Stimulated activated CD4-positive, alpha-beta T cell treated with anti-CD3 and anti-CD28 coated beads, TNF-alpha, amount 100 ng/mL, for 4 hours (primary cell): ENCODE results near the gene UBE2Z.

ENCODE experiments used
- DNase-seq, 3 experiments: peaks; one replicate each; pipeline ENCODE4 v3.0.0-alpha.2; 2020; ENCODE audit warnings: low read depth in 3 of 3

Gene UBE2Z

DNA sequence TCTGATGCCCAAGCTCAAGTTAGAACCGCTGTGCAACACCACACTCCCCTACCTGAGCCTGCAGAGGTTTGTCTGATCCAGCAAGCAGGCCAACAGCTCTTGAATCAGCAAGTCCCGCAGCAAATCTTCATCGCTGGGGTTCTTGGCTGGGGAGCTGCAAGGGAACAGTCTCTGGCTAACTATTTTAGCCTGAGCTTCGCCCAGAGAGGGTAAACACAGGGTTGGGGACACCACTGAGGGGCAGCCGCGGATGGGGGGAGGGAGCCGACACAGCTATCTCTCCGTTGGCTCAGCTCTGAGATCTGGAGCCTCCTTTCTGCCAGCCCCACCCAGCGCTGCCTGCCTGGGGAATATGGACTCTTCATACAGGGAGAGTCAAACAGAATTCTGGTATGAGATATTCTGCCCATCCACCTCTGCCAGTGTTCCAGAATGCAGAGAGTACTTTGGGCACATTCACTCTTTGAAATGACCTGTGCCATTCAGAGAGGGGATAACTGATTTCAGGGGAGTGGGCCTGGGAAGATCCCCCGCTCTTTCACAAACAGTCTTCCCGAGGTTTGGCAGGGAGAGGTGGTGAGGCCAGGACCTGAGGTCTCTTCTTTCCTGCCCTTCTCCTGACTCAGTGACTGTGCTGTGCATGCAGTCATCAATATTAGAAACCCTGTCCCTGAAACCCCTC, 52.8 kb downstream of the UBE2Z start:
- no peak for DNase-seq

DNA sequence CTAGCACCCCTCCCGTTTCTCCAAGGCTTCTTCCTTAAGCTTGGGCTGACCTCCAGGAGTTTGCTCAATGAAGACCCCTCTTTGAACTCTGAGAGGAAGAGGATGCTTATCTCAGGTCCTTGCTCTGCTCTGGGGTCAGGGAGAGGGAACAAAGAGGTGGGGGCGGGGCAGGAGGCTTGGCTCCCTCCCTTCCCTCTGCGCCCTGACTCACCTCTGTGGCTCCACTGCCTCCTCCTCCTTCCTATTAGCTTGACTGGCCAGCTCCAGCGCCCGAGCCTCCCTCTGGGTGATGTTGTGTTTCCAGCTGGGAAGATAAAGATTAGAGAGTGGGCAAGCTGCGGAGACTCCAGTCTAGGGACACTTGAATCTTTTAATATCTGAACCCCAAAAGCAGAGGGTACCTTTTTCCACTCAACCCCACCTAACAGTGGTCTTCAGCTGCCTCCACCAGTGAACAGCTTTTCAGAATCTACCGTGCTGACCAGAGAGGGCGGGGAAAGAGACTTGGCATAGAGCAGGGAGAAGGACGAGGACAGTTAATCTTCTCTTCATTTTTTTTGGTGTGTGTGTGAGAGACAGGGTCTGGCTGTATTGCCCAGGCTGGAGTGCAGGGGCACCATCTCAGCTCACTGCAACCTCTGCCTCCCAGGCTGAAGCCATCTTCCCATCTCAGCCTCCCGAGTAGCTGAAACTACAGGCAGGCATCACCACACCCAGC, 53.5 kb downstream of the UBE2Z start:
- no peak for DNase-seq

DNA sequence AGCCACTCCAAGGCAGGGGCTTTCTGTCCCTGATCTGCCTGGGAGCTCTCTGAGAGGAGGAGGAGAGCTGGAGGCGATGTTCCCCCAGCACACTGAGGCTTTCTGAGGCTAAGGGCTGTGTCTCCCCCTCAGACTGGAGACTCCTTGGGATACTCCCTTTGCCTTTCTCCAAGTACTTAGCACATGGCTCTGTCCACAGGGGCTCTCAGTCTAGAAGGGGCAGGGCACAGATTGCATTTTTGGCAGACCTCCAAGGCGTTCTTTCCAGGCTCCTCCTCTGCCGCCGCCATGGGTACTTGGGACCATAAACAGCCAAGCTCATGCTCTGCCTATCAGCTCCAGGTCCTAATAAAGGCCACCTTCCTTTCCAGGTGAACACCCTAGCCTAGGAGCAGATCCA, 62.0 kb downstream of the UBE2Z start:
- no peak for DNase-seq

DNA sequence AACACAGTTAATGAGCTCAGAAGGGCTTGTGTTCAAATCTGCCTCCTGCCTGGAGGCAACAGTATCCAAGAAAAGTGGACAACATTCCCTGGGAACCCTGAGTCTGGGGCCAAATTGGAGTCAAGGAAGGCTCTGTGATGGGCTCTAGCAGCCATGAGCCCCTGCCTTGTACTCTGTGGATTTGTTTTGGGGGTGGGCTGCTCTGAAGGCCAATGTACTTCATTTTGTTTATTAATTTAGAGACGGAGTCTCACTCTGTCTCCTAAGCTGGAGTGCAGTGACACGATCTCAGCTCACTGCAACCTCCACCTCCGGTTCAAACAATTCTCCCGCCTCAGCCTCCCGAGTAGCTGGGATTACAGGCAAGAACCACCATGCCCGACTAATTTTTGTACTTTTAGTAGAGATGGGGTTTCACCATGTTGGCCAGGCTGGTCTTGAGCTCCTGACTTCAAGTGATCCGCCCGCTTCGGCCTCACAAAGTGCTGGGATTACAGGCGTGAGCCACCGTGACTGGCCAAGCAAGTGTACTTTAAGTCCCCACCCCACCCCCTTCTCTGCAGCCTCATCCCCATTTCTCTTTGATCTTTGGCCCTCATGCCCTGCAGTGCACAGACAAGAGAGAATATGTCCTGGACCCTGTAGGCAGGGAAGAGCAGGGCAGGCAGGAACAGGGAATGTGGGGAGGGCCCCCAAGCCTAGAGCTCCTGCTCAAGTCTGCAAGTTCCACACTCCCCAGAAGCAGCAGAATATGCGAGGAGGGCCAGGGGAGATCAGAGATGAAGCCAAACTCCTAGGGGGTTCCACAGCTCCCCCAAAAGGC, 62.9 kb downstream of the UBE2Z start:
- DNase-seq: no peak

DNA sequence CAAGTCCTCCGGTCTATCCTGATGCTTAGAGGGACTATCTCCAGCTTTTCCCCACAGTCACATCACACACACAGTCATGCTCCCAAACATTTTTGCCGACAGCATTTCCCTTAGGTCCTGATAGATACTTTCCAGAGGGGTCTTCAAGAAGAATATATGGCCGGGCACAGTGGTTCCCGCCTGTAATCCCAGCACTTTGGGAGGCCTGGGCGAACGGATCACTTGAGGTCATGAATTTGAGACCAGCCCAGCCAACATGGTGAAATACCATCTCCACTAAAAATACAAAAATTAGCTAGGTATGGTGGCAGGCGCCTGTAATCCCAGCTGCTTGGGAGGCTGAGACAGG, 64.5 kb downstream of the UBE2Z start:
- no peak for DNase-seq

DNA sequence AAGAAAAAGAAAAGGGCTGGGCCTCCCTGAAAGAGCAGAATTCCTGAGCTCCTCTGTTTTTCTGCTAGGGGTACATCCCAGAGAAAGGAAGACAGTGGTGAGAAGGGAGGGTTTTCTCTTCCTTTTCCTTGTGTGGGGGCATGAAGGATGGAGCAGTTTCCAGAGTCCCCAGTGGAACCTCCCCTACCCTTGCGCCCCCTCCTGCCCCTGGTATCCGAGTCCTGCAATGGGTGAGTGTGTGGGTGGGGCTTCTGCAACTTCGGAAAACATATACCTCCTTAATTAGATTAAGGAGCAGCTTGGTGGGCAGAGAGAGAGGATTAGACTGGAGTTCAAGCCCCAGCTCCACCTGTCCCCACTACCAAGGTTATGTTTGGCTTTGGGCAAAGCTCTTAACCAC, 65.6 kb downstream of the UBE2Z start:
- no peak for DNase-seq
